ENCODE measurements around the gene CGRRF1. TPM values are rescaled to one million over a fixed set of nuclear protein-coding genes. Genes with fewer than 3 reads are reported as not detected.

CGRRF1 gene
- total and polyA plus RNA-seq, 10 of the 15 experiments (the other 5 are each of a cell fraction or from before 2014, with no cell fraction given) = 5.5 to 47.7 (median 13.5) TPM

- TF ChIP-seq ZNF207 (IDR thresholded peaks at IDR 0.05; ENCODE audit: borderline replicate concordance) (no peak), MLLT1 (IDR thresholded peaks at IDR 0.05) (peak; percentile 67; the same call in 1 of the 2 replicates)
Measured at GRCh38 chr14:54489318-54489683, 20.4 kb upstream of the CGRRF1 start (continued).

GRCh38 chr14:54489731-54490444 lies 19.8 kb upstream of the CGRRF1 start:
- Histone ChIP-seq H3K4me1 (ENCODE audit: control insufficient read depth, insufficient read depth, low read length) (no peaks in the 10 kb centered on the region; the same call in 1 of the 2 replicates), H2AFZ (ENCODE audit: control insufficient read depth, low read depth, low read length) (no peak overlapping the region; the same call in none of the 2 replicates), H3K36me3 (ENCODE audit: control insufficient read depth in 2 of 2, insufficient read depth in 2 of 2, low read length in 1 of 2) (no peaks in the 10 kb centered on the region), H3K27me3 (replicated peaks in 1 of 2; ENCODE audit: control insufficient read depth in 2 of 2, insufficient read depth in 2 of 2, low read length in 1 of 2) (no peaks in the 10 kb centered on the region), H3K9me3 (replicated peaks; ENCODE audit: control insufficient read depth, insufficient read depth, low read length) (no peaks in the 10 kb centered on the region), H3K9ac (ENCODE audit: control insufficient read depth, insufficient read depth, low read length) (peak overlapping the region; percentile 87; the same call in 1 of the 2 replicates), H4K20me1 (ENCODE audit: control insufficient read depth, insufficient read depth) (no peaks in the 10 kb centered on the region), H3K27ac (ENCODE audit: control insufficient read depth, insufficient read depth) (peak overlapping the region; percentile 90), H3K79me2 (ENCODE audit: control insufficient read depth, insufficient read depth, low read length) (peaks cover 40% of the 10 kb centered on the region), H3K4me3 (peak overlapping the region; percentile 63), H3K4me2 (ENCODE audit: control insufficient read depth, insufficient read depth) (peak overlapping the region; percentile 64)
- 99% methylated on average over 4 of the region's 4 CpGs for WGBS (ENCODE audit: insufficient coverage, insufficient replicate concordance, low lambda C conversion rate, missing lambda C conversion rate)
- CTCF ChIA-PET = interaction anchor here (1.2 to 5.2 kb wide), 4 partner anchors 19 to 74 kb away, joined by 3 to 22 read pairs (median 4); partner anchors contain the start of gene CGRRF1
- SMC1A ChIA-PET (ENCODE audit: uncharacterized antibody, unreplicated experiment) = interaction anchor here (0.9 to 2.7 kb wide), 3 partner anchors 19 to 23 kb away, joined by 3 to 7 read pairs (median 5); no protein-coding TSS in a partner anchor
- BruUV-seq (replicated peaks) = no TSS peak
- DNase-seq (ENCODE audit: low read depth, low spot score) (no peak), FAIRE-seq (no peak), ATAC-seq (no peak)
- in situ Hi-C loops (cut with MboI) = no loop called here
- POLR2A ChIA-PET = interaction anchor here (1.6 kb wide), 1 partner anchor 17 kb away, joined by 4 read pairs; no protein-coding TSS in a partner anchor
- RAD21 ChIA-PET (ENCODE audit: unreplicated experiment) = interaction anchor here (0.8 to 2.9 kb wide), 2 partner anchors 20 to 988 kb away, joined by 3 to 15 read pairs; partner anchors contain the start of gene CGRRF1
- intact Hi-C loops (cut with micrococcal nuclease; ENCODE audit: unreplicated experiment) = loop anchor here (2.0 to 5.0 kb wide), 3 partner anchors 19 to 93 kb away; partner anchors contain the start of genes CDKN3, CGRRF1 and CNIH1
- TF ChIP-seq IRF4 (IDR thresholded peaks at IDR 0.05; ENCODE audit: low read depth, low read length) (no peak), IKZF2 (IDR thresholded peaks at IDR 0.05) (no peak), CREB1 (IDR thresholded peaks at IDR 0.05; ENCODE audit: low read depth) (no peak), RELA (IDR thresholded peaks at IDR 0.05; ENCODE audit: borderline replicate concordance, partially characterized antibody) (no peak), ZBTB33 (IDR thresholded peaks at IDR 0.05) (no peak), CHD2 (IDR thresholded peaks at IDR 0.05; ENCODE audit: borderline replicate concordance, low read depth, low read length) (no peak), CHD1 (IDR thresholded peaks at IDR 0.05; ENCODE audit: low read depth, low read length) (no peak), NR2C2 (IDR thresholded peaks at IDR 0.05; ENCODE audit: borderline replicate concordance, control insufficient read depth, insufficient read length, low read depth) (no peak), FOS (IDR thresholded peaks at IDR 0.05; ENCODE audit: borderline replicate concordance, extremely low read depth, insufficient read length) (no peak), CREM (IDR thresholded peaks at IDR 0.05; ENCODE audit: low read depth) (no peak), BMI1 (IDR thresholded peaks at IDR 0.05; ENCODE audit: borderline replicate concordance) (no peak), SMARCA5 (IDR thresholded peaks at IDR 0.05) (no peak)
- TF ChIP-seq, protein P1, sequence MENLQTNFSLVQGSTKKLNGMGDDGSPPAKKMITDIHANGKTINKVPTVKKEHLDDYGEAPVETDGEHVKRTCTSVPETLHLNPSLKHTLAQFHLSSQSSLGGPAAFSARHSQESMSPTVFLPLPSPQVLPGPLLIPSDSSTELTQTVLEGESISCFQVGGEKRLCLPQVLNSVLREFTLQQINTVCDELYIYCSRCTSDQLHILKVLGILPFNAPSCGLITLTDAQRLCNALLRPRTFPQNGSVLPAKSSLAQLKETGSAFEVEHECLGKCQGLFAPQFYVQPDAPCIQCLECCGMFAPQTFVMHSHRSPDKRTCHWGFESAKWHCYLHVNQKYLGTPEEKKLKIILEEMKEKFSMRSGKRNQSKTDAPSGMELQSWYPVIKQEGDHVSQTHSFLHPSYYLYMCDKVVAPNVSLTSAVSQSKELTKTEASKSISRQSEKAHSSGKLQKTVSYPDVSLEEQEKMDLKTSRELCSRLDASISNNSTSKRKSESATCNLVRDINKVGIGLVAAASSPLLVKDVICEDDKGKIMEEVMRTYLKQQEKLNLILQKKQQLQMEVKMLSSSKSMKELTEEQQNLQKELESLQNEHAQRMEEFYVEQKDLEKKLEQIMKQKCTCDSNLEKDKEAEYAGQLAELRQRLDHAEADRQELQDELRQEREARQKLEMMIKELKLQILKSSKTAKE (IDR thresholded peaks at IDR 0.05; ENCODE audit: low read depth, poor library complexity, severe bottlenecking) = no peak

Data from GM12878 (cell line).